Activated effector memory CD4-positive, alpha-beta T cell treated with anti-CD3 and anti-CD28 coated beads, Interleukin-2, amount 50 U/mL, for 16 hours (primary cell): Measurements from ENCODE around the gene HAS3.
A peak's percentile ranks its signal among the peaks of the same experiment; 100 is the strongest.

ENCODE experiments used
- DNase-seq: peaks from one replicate; pipeline ENCODE4 v3.0.0-alpha.2; 2020

The HAS3 gene

GRCh38 chr16:69157196-69157595, 51.7 kb downstream of the HAS3 start:
- DNase-seq = no peak

GRCh38 chr16:69160192-69160591, 54.7 kb downstream of the HAS3 start:
- no peak for DNase-seq

- no peak for DNase-seq
Observed at GRCh38 chr16:69165584-69165983, 60.1 kb downstream of the HAS3 start.

- peak; percentile 88 for DNase-seq
Observed at GRCh38 chr16:69166221-69166833, 60.9 kb downstream of the HAS3 start.

GRCh38 chr16:69166946-69167930, 61.8 kb downstream of the HAS3 start:
- no peak for DNase-seq
